HCT116 (cell line): Measurements from ENCODE around the gene GPALPP1. TPM values are rescaled to one million over a fixed set of nuclear protein-coding genes. Genes with fewer than 3 reads are reported as not detected.

Experiments
- ATAC-seq: fragments of 200-7000 bp; cut with Tn5 transposase; 2 replicates; pipeline ENCODE4 v1.9.1; 2020; ENCODE audit warnings: mild to moderate bottlenecking, moderate library complexity
- BruUV-seq: library from RNA; stranded (reverse); fragments of 400-500 nt; replicated peaks from 2 replicates; lab custom pipeline; 2021; lab: Mats Ljungman, UMichigan
- CTCF ChIA-PET: fragments of 300-600 bp; sonication (Branson Sonifier 250); formaldehyde crosslinking; loops from one replicate; lab custom pipeline; 2021; ENCODE audit warnings: antibody characterized with exemption; lab: Charles Lee
- POLR2A ChIA-PET: fragments of 300-600, 350-600 bp; sonication (Branson Sonifier 250); formaldehyde crosslinking; loops from one replicate; lab custom pipeline; 2021; ENCODE audit warnings: antibody characterized with exemption; lab: Charles Lee
- RAD21 ChIA-PET, 2 experiments: fragments of 300-600 bp; sonication (Branson Sonifier 250); formaldehyde crosslinking; loops; one replicate each; lab custom pipeline; 2023; ENCODE audit warnings: low total read pairs in 2 of 2; ENCODE audit not compliant: uncharacterized antibody in 2 of 2, unreplicated experiment in 2 of 2, low non-redundant PET in 1 of 2; lab: Charles Lee
- DNase-seq: peaks from one replicate; pipeline ENCODE4 v3.0.0-alpha.2; 2010; ENCODE audit warnings: low read depth, low spot score
- H2AFZ ChIP-seq: fragments of 200-600 bp; shearing (Covaris generic), sonication (generic); 2 replicates; pipeline ENCODE4 v1.6.1; 2017; ENCODE audit warnings: low read depth, mixed run types, mixed read lengths, antibody characterized with exemption, low read length; ENCODE audit not compliant: poor library complexity, severe bottlenecking
- H3K27ac ChIP-seq: 2 replicates; pipeline ENCODE4 v1.5.1; 2012; ENCODE audit warnings: low read depth, low read length
- H3K27me3 ChIP-seq: fragments of 200-600 bp; sonication (generic); 2 replicates; pipeline ENCODE4 v1.6.1; 2016; ENCODE audit warnings: mixed run types, low read length, mixed read lengths; ENCODE audit not compliant: insufficient read depth
- H3K36me3 ChIP-seq, 2 experiments: fragments of 200-500 bp in 1 of 2; fragments of 200-600 bp in 1 of 2; sonication (Bioruptor generic) in 1 of 2; sonication (generic) in 1 of 2; 2 replicates each; pipeline versions ENCODE4 v1.5.1 to v1.6.1; 2014 to 2016; ENCODE audit warnings: low read length in 2 of 2, inconsistent platforms in 1 of 2, mixed read lengths in 1 of 2, mixed run types in 1 of 2; ENCODE audit not compliant: insufficient read depth in 2 of 2, control insufficient read depth in 1 of 2
- H3K4me1 ChIP-seq, 2 experiments: fragments of 200-600 bp in 1 of 2; sonication (generic) in 1 of 2; 2 replicates each; pipeline versions ENCODE4 v1.5.1 to v1.6.1; 2012 to 2017; ENCODE audit warnings: low read length in 2 of 2, inconsistent platforms in 1 of 2, mild to moderate bottlenecking in 1 of 2, mixed read lengths in 1 of 2, mixed run types in 1 of 2, moderate library complexity in 1 of 2; ENCODE audit not compliant: insufficient read depth in 2 of 2, control insufficient read depth in 1 of 2
- H3K4me2 ChIP-seq: fragments of 200-600 bp; sonication (generic); 2 replicates; pipeline ENCODE4 v1.6.1; 2017; ENCODE audit warnings: mixed run types, low read length, mixed read lengths
- H3K4me3 ChIP-seq, 2 experiments: fragments of 200-600 bp in 1 of 2; sonication (generic) in 1 of 2; replicated peaks in 1 of 2; 2 replicates each; pipeline ENCODE4 v1.5.1; 2011 to 2016; ENCODE audit warnings: low read length in 2 of 2, control low read depth in 1 of 2, low read depth in 1 of 2, mild to moderate bottlenecking in 1 of 2, mixed read lengths in 1 of 2, mixed run types in 1 of 2
- H3K79me2 ChIP-seq: fragments of 200-600 bp; sonication (generic); 2 replicates; pipeline ENCODE4 v1.6.1; 2017; ENCODE audit warnings: mild to moderate bottlenecking, mixed run types, low read length, moderate library complexity, mixed read lengths; ENCODE audit not compliant: insufficient read depth
- H3K9ac ChIP-seq: fragments of 200-600 bp; sonication (generic); 2 replicates; pipeline ENCODE4 v1.6.1; 2016; ENCODE audit warnings: low read length, mixed read lengths
- H3K9me2 ChIP-seq: fragments of 200-600 bp; sonication (generic), shearing (Covaris generic); 2 replicates; pipeline ENCODE4 v1.6.1; 2017; ENCODE audit warnings: mixed run types, mild to moderate bottlenecking, moderate library complexity; ENCODE audit not compliant: insufficient read depth
- H3K9me3 ChIP-seq, 2 experiments: fragments of 200-500 bp in 1 of 2; fragments of 200-600 bp in 1 of 2; sonication (Bioruptor generic) in 1 of 2; sonication (generic) in 1 of 2; 2 replicates each; pipeline ENCODE4 v1.6.1; 2014 to 2017; ENCODE audit warnings: low read length in 2 of 2, mixed read lengths in 2 of 2, inconsistent platforms in 1 of 2, low read depth in 1 of 2, mild to moderate bottlenecking in 1 of 2, mixed run types in 1 of 2, moderate library complexity in 1 of 2; ENCODE audit not compliant: control insufficient read depth in 1 of 2, insufficient read depth in 1 of 2
- H4K20me1 ChIP-seq: fragments of 200-600 bp; sonication (generic), shearing (Covaris generic); 2 replicates; pipeline ENCODE4 v1.6.1; 2017; ENCODE audit warnings: mixed run types, mild to moderate bottlenecking, moderate library complexity; ENCODE audit not compliant: insufficient read depth
- ATF3 ChIP-seq: IDR thresholded peaks from 2 replicates; pipeline ENCODE4 v1.6.1; 2012
- CTCF ChIP-seq, 3 experiments: fragments of 200-600 bp in 1 of 3; sonication (generic) in 1 of 3; IDR thresholded peaks in 2 of 3; conservative IDR thresholded peaks in 1 of 3; 2 replicates each; pipeline ENCODE4 v1.5.1; 2012 to 2017; ENCODE audit warnings: low read depth in 2 of 3, low read length in 2 of 3, antibody characterized with exemption in 1 of 3, borderline replicate concordance in 1 of 3, control low read depth in 1 of 3, mild to moderate bottlenecking in 1 of 3, mixed read lengths in 1 of 3, mixed run types in 1 of 3, moderate library complexity in 1 of 3; ENCODE audit not compliant: insufficient read depth in 1 of 3
- ELF1 ChIP-seq: IDR thresholded peaks from 2 replicates; pipeline ENCODE4 v1.6.1; 2012; ENCODE audit warnings: low read depth, borderline replicate concordance
- EZH2phosphoT487 ChIP-seq: fragments of 200-600 bp; IDR thresholded peaks from 2 replicates; pipeline ENCODE4 v1.6.1; 2018; ENCODE audit warnings: antibody characterized with exemption, borderline replicate concordance
- JUND ChIP-seq: IDR thresholded peaks from 2 replicates; pipeline ENCODE4 v1.6.1; 2012
- REST ChIP-seq: IDR thresholded peaks from 2 replicates; pipeline ENCODE4 v1.6.1; 2012; ENCODE audit warnings: low read depth
- TCF7L2 ChIP-seq: IDR thresholded peaks from 2 replicates; pipeline ENCODE4 v1.7.0; 2011; ENCODE audit warnings: borderline replicate concordance, inconsistent platforms; ENCODE audit not compliant: insufficient read depth, insufficient read length; ENCODE audit errors: extremely low read depth
- YY1 ChIP-seq: IDR thresholded peaks from 2 replicates; pipeline ENCODE4 v1.6.1; 2011; ENCODE audit warnings: low read length, low read depth, moderate library complexity, mild to moderate bottlenecking; ENCODE audit not compliant: insufficient replicate concordance; ENCODE audit errors: extremely low read depth
- ZBTB33 ChIP-seq: IDR thresholded peaks from 2 replicates; pipeline ENCODE4 v1.6.1; 2011; ENCODE audit warnings: mild to moderate bottlenecking, low read length, moderate library complexity; ENCODE audit not compliant: insufficient replicate concordance; ENCODE audit errors: extremely low read depth
- ZFX ChIP-seq: fragments of 450-650 bp; IDR thresholded peaks from 2 replicates; pipeline ENCODE4 v1.6.1; 2017
- intact Hi-C: fragments of 100-400 bp; cut with micrococcal nuclease; formaldehyde crosslinking; loops from 2 replicates; pipeline ENCODE4 v1.10.0; 2022
- total RNA-seq: library from RNA; stranded (reverse); gene quantifications from one replicate; pipeline ENCODE4 v1.2.1, GENCODE V29; 2021; ENCODE audit not compliant: unreplicated experiment

GPALPP1 gene
- total RNA-seq, 1 experiment from 2014 or later = 21.3 TPM

GRCh38 chr13:44974056-44974793, 15.1 kb upstream of the GPALPP1 start:
- POLR2A ChIA-PET = interaction anchor here (0.8 kb wide), 1 partner anchor 539 kb away, joined by 4 read pairs; no protein-coding TSS in a partner anchor
- no TSS peak for BruUV-seq

More at GRCh38 chr13:44974056-44974793, 15.1 kb upstream of the GPALPP1 start:
- Histone ChIP-seq H3K9me3 (no peaks in the 10 kb centered on the region), H3K36me3 (peaks cover 16 to 28% of the 10 kb centered on the region in 2 experiments), H3K27ac (no peak overlapping the region), H3K27me3 (no peaks in the 10 kb centered on the region), H3K4me3 (no peak overlapping the region), H4K20me1 (peaks cover 10% of the 10 kb centered on the region; the same call in 1 of the 2 replicates), H3K9ac (no peak overlapping the region), H3K79me2 (peaks cover 36% of the 10 kb centered on the region), H3K4me1 (no peaks in the 10 kb centered on the region), H3K4me2 (no peak overlapping the region), H2AFZ (no peak overlapping the region), H3K9me2 (no peaks in the 10 kb centered on the region)
- ATAC-seq (no peak), DNase-seq (no peak)
- TF ChIP-seq REST (no peak), ATF3 (no peak), YY1 (no peak), CTCF (IDR thresholded peaks at IDR 0.05 in 2 of 3, conservative IDR thresholded peaks at IDR 0.05 in 1 of 3; ENCODE audit: borderline replicate concordance in 1 of 3, insufficient read depth in 1 of 3, low read depth in 2 of 3, low read length in 2 of 3) (no peak), EZH2phosphoT487 (no peak), JUND (no peak), ZBTB33 (no peak), TCF7L2 (no peak), ZFX (no peak), ELF1 (no peak)
- ChIA-PET RAD21 (no interaction called here), CTCF (interaction anchor here (0.9 to 1.9 kb wide), 11 partner anchors 11 to 535 kb away, joined by 3 to 12 read pairs (median 4); no protein-coding TSS in a partner anchor)
- intact Hi-C loops = no loop called here
